Stomach (tissue), 9 donors: ENCODE data around the gene CXCR5. TPM values are rescaled to one million over a fixed set of nuclear protein-coding genes. Genes with fewer than 3 reads are reported as not detected.
A peak's percentile ranks its signal among the peaks of the same experiment; 100 is the strongest.

Experiments
- DNase-seq, 2 donors: peaks; one replicate each; pipeline versions ENCODE4 v3.0.0 to v3.0.0-alpha.2; 2013 to 2019
- H3K27ac ChIP-seq, 5 donors: fragments of 200-600 bp in 4 of 5; sonication (generic) in 4 of 5; one replicate each; pipeline ENCODE4 v1.5.1; 2013 to 2019; ENCODE audit warnings: mild to moderate bottlenecking in 1 of 5, moderate library complexity in 1 of 5
- H3K27me3 ChIP-seq, 3 donors: fragments of 200-600 bp; sonication (generic); one replicate each; pipeline ENCODE4 v1.5.1; 2017 to 2019; ENCODE audit warnings: mixed run types in 1 of 3
- H3K36me3 ChIP-seq, 4 donors: fragments of 200-600 bp; sonication (generic); 1 replicate in 3 of 4; 2 replicates in 1 of 4; pipeline ENCODE4 v1.5.1; 2016 to 2019
- H3K4me1 ChIP-seq, 4 donors: fragments of 200-600 bp; sonication (generic); one replicate each; pipeline ENCODE4 v1.5.1; 2016 to 2019
- H3K4me3 ChIP-seq, 4 donors: fragments of 200-600 bp; sonication (generic) in 3 of 4; one replicate each; pipeline ENCODE4 v1.5.1; 2016 to 2019; ENCODE audit warnings: mild to moderate bottlenecking in 1 of 4
- H3K9me3 ChIP-seq, 4 donors: fragments of 200-600 bp; sonication (generic); one replicate each; pipeline ENCODE4 v1.5.1; 2016 to 2019
- EP300 ChIP-seq: sonication (generic); formaldehyde crosslinking; IDR thresholded peaks from one replicate; pipeline ENCODE4 v1.6.1; 2017; ENCODE audit warnings: antibody characterized with exemption
- POLR2A ChIP-seq, 4 donors: fragments of 450-650 bp; IDR thresholded peaks; one replicate each; pipeline ENCODE4 v1.6.1; 2016; ENCODE audit warnings: antibody characterized with exemption in 4 of 4, control low read depth in 2 of 4, mild to moderate bottlenecking in 1 of 4, moderate library complexity in 1 of 4
- POLR2AphosphoS5 ChIP-seq, 3 donors: sonication (generic); formaldehyde crosslinking; IDR thresholded peaks; one replicate each; pipeline ENCODE4 v1.6.1; 2016; ENCODE audit warnings: antibody characterized with exemption in 3 of 3
- WGBS, 5 donors: extraction: QIAGEN DNeasy Blood & Tissue Kit in 3 of 5; methylation state at CpG; one replicate each; pipeline versions ENCODE4 v1.1.5 to v1.1.7; 2013 to 2018; 5-methylcytosine and 5-hydroxymethylcytosine counted together
- intact Hi-C: fragments of 100-400 bp; cut with DNase I; formaldehyde crosslinking; loops from one replicate; pipeline ENCODE4 v1.15.1; 2023; ENCODE audit warnings: low total_unique reads
- polyA plus RNA-seq, 3 donors: library from polyadenylated mRNA; stranded (reverse); fragments of 200-250 nt; gene quantifications; one replicate each; pipeline ENCODE4 v1.2.3, GENCODE V29; 2013
- total RNA-seq, 5 donors: library from RNA; depleted of rRNA; stranded (reverse); fragments of >200 nt; gene quantifications; one replicate each; pipeline versions ENCODE4 v1.1.0 to v1.2.3, GENCODE V29; 2014 to 2016
- TF ChIP-seq, protein P1 (sequence below), 7 experiments: fragments of 450-650 bp in 4 of 7; fragments of 200-600 bp in 3 of 7; sonication (generic) in 3 of 7; IDR thresholded peaks; one replicate each; pipeline ENCODE4 v1.5.1; 2016 to 2019; ENCODE audit warnings: antibody characterized with exemption in 7 of 7, control low read depth in 2 of 7, mild to moderate bottlenecking in 1 of 7
- donor health status: healthy with polysubstance abuse.
- donor health status: Bipolar disorder and iron deficiency.
- donor health status: healthy.

CXCR5 gene
- total and polyA plus RNA-seq, 8 donors, result 0.12 to 0.60 (median 0.15) TPM; not detected in 4

- DNase-seq, result no peak
- no peak for TF ChIP-seq POLR2A (IDR thresholded peaks at IDR 0.05)
- TF ChIP-seq POLR2AphosphoS5 (IDR thresholded peaks at IDR 0.05), result no peak
- TF ChIP-seq EP300, result no peak
- TF ChIP-seq, protein P1, sequence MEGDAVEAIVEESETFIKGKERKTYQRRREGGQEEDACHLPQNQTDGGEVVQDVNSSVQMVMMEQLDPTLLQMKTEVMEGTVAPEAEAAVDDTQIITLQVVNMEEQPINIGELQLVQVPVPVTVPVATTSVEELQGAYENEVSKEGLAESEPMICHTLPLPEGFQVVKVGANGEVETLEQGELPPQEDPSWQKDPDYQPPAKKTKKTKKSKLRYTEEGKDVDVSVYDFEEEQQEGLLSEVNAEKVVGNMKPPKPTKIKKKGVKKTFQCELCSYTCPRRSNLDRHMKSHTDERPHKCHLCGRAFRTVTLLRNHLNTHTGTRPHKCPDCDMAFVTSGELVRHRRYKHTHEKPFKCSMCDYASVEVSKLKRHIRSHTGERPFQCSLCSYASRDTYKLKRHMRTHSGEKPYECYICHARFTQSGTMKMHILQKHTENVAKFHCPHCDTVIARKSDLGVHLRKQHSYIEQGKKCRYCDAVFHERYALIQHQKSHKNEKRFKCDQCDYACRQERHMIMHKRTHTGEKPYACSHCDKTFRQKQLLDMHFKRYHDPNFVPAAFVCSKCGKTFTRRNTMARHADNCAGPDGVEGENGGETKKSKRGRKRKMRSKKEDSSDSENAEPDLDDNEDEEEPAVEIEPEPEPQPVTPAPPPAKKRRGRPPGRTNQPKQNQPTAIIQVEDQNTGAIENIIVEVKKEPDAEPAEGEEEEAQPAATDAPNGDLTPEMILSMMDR (IDR thresholded peaks at IDR 0.05), result no peak
- Histone ChIP-seq H3K27me3 (no peaks in the 10 kb centered on the region), H3K27ac (peak overlapping the region in 2 of 5 donors; percentile 15 to 64), H3K4me3 (no peak overlapping the region), H3K9me3 (no peaks in the 10 kb centered on the region), H3K4me1 (peaks cover 0 to 62% (median 34%) of the 10 kb centered on the region in 4 donors), H3K36me3 (peaks cover 40 to 58% (median 58%) of the 10 kb centered on the region in 4 donors)
- WGBS, 5 donors, result 67 to 76% (median 74%) methylated on average over 5 to 12 of the region's 12 CpGs
- intact Hi-C loops, result no loop called here
Measured at GRCh38 chr11:118896921-118897591, 13.4 kb downstream of the CXCR5 start.

GRCh38 chr11:118897721-118898310, 14.1 kb downstream of the CXCR5 start:
- Histone ChIP-seq H3K36me3 (peaks cover 47 to 66% (median 65%) of the 10 kb centered on the region in 4 donors), H3K4me1 (peaks cover 0 to 60% (median 31%) of the 10 kb centered on the region in 4 donors), H3K27me3 (no peaks in the 10 kb centered on the region), H3K4me3 (no peak overlapping the region), H3K9me3 (no peaks in the 10 kb centered on the region), H3K27ac (no peak overlapping the region)
- TF ChIP-seq POLR2A (IDR thresholded peaks at IDR 0.05), result no peak
- TF ChIP-seq, protein P1 (IDR thresholded peaks at IDR 0.05), result no peak
- WGBS, 5 donors, result 41 to 61% (median 51%) methylated on average over 13 of the region's 13 CpGs
- intact Hi-C loops, result no loop called here
- DNase-seq, result no peak

DNA sequence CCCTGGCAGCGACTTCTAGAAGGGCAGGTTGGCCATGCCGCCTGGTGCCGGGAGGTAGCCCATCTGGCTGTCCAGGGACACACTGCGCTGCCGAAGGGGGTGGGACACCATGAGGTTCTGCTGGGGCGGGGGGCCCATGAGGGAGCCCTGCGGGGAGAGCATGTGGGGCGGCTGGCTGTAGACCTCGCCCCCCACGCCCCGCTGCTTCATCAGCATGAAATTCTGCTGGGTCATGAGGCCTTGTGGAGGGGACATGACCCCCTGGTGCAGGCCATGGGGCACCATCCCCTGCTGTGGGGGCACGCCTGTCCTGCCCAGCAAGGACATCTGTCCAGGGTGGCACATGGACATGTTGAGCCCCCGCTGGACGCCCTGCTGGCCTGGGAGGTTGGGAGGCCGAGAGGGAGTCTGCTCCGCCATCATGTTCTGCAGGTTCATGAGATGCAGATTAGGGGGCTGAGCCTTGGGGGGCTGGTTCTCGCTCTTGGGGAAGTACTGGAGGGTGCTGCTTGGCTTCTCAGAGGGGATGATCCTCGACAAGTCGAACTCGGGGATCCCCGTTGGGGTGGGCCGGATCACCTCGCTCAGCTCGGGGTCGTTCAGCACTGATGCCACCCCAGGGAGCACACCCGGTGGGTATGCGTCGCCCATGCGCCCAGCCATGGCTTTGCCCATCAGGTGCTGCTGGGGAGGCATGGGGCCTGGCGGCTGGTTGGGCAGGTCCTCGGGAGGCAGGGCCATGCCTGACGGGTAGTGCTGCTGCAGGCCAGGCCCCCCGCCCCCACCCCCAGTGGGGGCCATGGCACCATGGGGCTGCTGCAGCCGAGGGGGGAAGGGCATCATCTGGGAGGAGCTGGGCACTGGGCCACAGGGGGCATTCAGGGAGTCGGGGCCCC, 15.0 kb downstream of the CXCR5 start:
- WGBS, 5 donors, result 88 to 92% (median 90%) methylated on average over 9 to 35 of the region's 35 CpGs
- Histone ChIP-seq H3K4me1 (peaks cover 0 to 57% (median 32%) of the 10 kb centered on the region in 4 donors), H3K27me3 (no peaks in the 10 kb centered on the region), H3K9me3 (no peaks in the 10 kb centered on the region), H3K36me3 (peaks cover 56 to 74% (median 73%) of the 10 kb centered on the region in 4 donors), H3K27ac (peak overlapping the region in 1 of 5 donors; percentile 58), H3K4me3 (no peak overlapping the region)
- intact Hi-C loops, result no loop called here
- TF ChIP-seq POLR2A (IDR thresholded peaks at IDR 0.05) (no peak), EP300 (no peak), POLR2AphosphoS5 (IDR thresholded peaks at IDR 0.05) (no peak)
- TF ChIP-seq, protein P1 (IDR thresholded peaks at IDR 0.05), result no peak
- no peak for DNase-seq

GRCh38 chr11:118899296-118899688, 15.6 kb downstream of the CXCR5 start:
- intact Hi-C loops, result no loop called here
- peak overlapping the region in 2 of 5 donors; percentile 32 to 58 for H3K27ac ChIP-seq
- TF ChIP-seq EP300, result no peak
- TF ChIP-seq, protein P1 (IDR thresholded peaks at IDR 0.05), result no peak
- TF ChIP-seq POLR2A (IDR thresholded peaks at IDR 0.05), result no peak
- TF ChIP-seq POLR2AphosphoS5 (IDR thresholded peaks at IDR 0.05), result no peak
- peaks cover 0 to 57% (median 32%) of the 10 kb centered on the region in 4 donors for H3K4me1 ChIP-seq
- peaks cover 62 to 80% (median 75%) of the 10 kb centered on the region in 4 donors for H3K36me3 ChIP-seq
- H3K9me3 ChIP-seq, result no peaks in the 10 kb centered on the region
- no peak for DNase-seq
- no peaks in the 10 kb centered on the region for H3K27me3 ChIP-seq
- WGBS, 5 donors, result 73 to 94% (median 88%) methylated on average over 3 to 6 of the region's 6 CpGs
- no peak overlapping the region for H3K4me3 ChIP-seq
